GM12878 (cell line): ENCODE measurements around the gene XYLB. TPM values are rescaled to one million over a fixed set of nuclear protein-coding genes. Genes with fewer than 3 reads are reported as not detected.

ENCODE experiments used
- ATAC-seq: fragments of 200-7000 bp; cut with Tn5 transposase; 3 replicates; pipeline ENCODE4 v1.9.1; 2020; ENCODE audit warnings: mild to moderate bottlenecking, moderate library complexity
- BruUV-seq: library from RNA; stranded (reverse); fragments of 400-500 nt; replicated peaks from 2 replicates; lab custom pipeline; 2021; lab: Mats Ljungman, UMichigan
- CTCF ChIA-PET: fragments of 300-600 bp; sonication (Branson Sonifier 250); formaldehyde crosslinking; extraction: SDS; loops from one replicate; lab custom pipeline; 2021; ENCODE audit warnings: inconsistent platforms; lab: Yijun Ruan, JAX
- POLR2A ChIA-PET: fragments of 350-600 bp; formaldehyde crosslinking; extraction: SDS; loops from one replicate; lab custom pipeline; 2021; ENCODE audit warnings: inconsistent platforms; lab: Charles Lee
- RAD21 ChIA-PET: fragments of 300-600 bp; sonication (Branson Sonifier 250); formaldehyde crosslinking; loops from one replicate; lab custom pipeline; 2023; ENCODE audit warnings: antibody characterized with exemption; ENCODE audit not compliant: unreplicated experiment; lab: Charles Lee
- SMC1A ChIA-PET: fragments of 300-600 bp; sonication (Branson Sonifier 250); formaldehyde crosslinking; loops from one replicate; lab custom pipeline; 2023; ENCODE audit not compliant: unreplicated experiment, uncharacterized antibody; lab: Charles Lee
- DNase-seq: peaks from one replicate; pipeline ENCODE4 v3.0.0-alpha.2; 2011; ENCODE audit warnings: low read depth, low spot score
- FAIRE-seq: peaks from 3 replicates; lab custom pipeline; 2011; peaks lifted over from hg19 to GRCh38; lab: Jason Lieb, UNC
- H2AFZ ChIP-seq: 2 replicates; pipeline ENCODE4 v1.6.0; 2011; ENCODE audit warnings: low read depth, low read length, control low read depth; ENCODE audit not compliant: control insufficient read depth
- H3K27ac ChIP-seq: 2 replicates; pipeline ENCODE4 v1.5.1; 2011; ENCODE audit warnings: control low read depth; ENCODE audit not compliant: control insufficient read depth, insufficient read depth
- H3K27me3 ChIP-seq, 2 experiments: replicated peaks in 1 of 2; 2 replicates each; pipeline versions ENCODE4 v1.6.0 to v1.6.1; 2011; ENCODE audit warnings: low read length in 1 of 2; ENCODE audit not compliant: control insufficient read depth in 2 of 2, insufficient read depth in 2 of 2
- H3K36me3 ChIP-seq, 2 experiments: 2 replicates each; pipeline ENCODE4 v1.5.1; 2011; ENCODE audit warnings: low read length in 1 of 2; ENCODE audit not compliant: control insufficient read depth in 2 of 2, insufficient read depth in 2 of 2
- H3K4me1 ChIP-seq: 2 replicates; pipeline ENCODE4 v1.6.1; 2011; ENCODE audit warnings: mild to moderate bottlenecking, low read length, moderate library complexity, mixed read lengths; ENCODE audit not compliant: control insufficient read depth, insufficient read depth
- H3K4me2 ChIP-seq: 2 replicates; pipeline ENCODE4 v1.6.0; 2011; ENCODE audit warnings: control low read depth; ENCODE audit not compliant: control insufficient read depth, insufficient read depth
- H3K4me3 ChIP-seq: fragments of 200-600 bp; sonication (generic); 2 replicates; pipeline ENCODE4 v1.5.1; 2016
- H3K79me2 ChIP-seq: 2 replicates; pipeline ENCODE4 v1.6.0; 2011; ENCODE audit warnings: low read length; ENCODE audit not compliant: control insufficient read depth, insufficient read depth
- H3K9ac ChIP-seq: 2 replicates; pipeline ENCODE4 v1.8.0; 2011; ENCODE audit warnings: low read length, control low read depth, mixed read lengths; ENCODE audit not compliant: control insufficient read depth, insufficient read depth
- H3K9me3 ChIP-seq: replicated peaks from 3 replicates; pipeline ENCODE4 v1.5.1; 2011; ENCODE audit warnings: mild to moderate bottlenecking, low read length; ENCODE audit not compliant: control insufficient read depth, insufficient read depth
- H4K20me1 ChIP-seq: 2 replicates; pipeline ENCODE4 v1.6.0; 2011; ENCODE audit not compliant: control insufficient read depth, insufficient read depth
- RELA ChIP-seq: fragments of 450-650 bp; IDR thresholded peaks from 2 replicates; pipeline ENCODE4 v1.8.0; 2014; ENCODE audit warnings: borderline replicate concordance; ENCODE audit not compliant: partially characterized antibody
- ZBED1 ChIP-seq: IDR thresholded peaks from 2 replicates; pipeline ENCODE4 v1.6.1; 2016; ENCODE audit warnings: borderline replicate concordance
- WGBS: methylation state at CpG from one replicate; pipeline ENCODE4 v1.1.6; 2016; ENCODE audit warnings: low lambda C conversion rate; ENCODE audit not compliant: insufficient replicate concordance, insufficient coverage; ENCODE audit errors: missing lambda C conversion rate; 5-methylcytosine and 5-hydroxymethylcytosine counted together
- in situ Hi-C: fragments of 300-500 bp; cut with MboI; formaldehyde crosslinking; loops from 9 replicates; pipeline ENCODE4 v1.14.3; 2018; ENCODE audit warnings: mixed read lengths
- intact Hi-C: fragments of 100-400 bp; cut with micrococcal nuclease; formaldehyde crosslinking; loops from one replicate; pipeline ENCODE4 v1.14.2; 2022; ENCODE audit not compliant: unreplicated experiment
- polyA plus RNA-seq, 11 experiments: library from polyadenylated mRNA; depleted of rRNA in 4 of 11; unstranded in 6 of 11; stranded (reverse) in 5 of 11; fragments of >200 nt; fragmentation: Nextera tagmentation in 4 of 11; fragmentation: Illumina TruSeq in 1 of 11; extraction: Ambion mirVana in 4 of 11; extraction: Trizol in 1 of 11; gene quantifications; 1 replicate in 1 of 11; 2 replicates in 10 of 11; pipeline versions ENCODE4 v1.2.1 to v1.2.3, GENCODE V29; 2011 to 2016; ENCODE audit warnings: inconsistent platforms in 2 of 11, missing spikeins in 2 of 11, low read depth in 1 of 11
- total RNA-seq, 4 experiments: library from RNA; depleted of rRNA in 3 of 4; stranded (reverse); fragments of >200 nt in 3 of 4; fragmentation: Illumina TruSeq in 1 of 4; extraction: Trizol in 1 of 4; gene quantifications; 2 replicates each; pipeline versions ENCODE4 v1.2.1 to v1.2.3, GENCODE V29; 2013 to 2021
- TF ChIP-seq, protein P1 (sequence below): fragments of 450-650 bp; IDR thresholded peaks from 2 replicates; pipeline ENCODE4 v1.6.1; 2017; ENCODE audit warnings: mild to moderate bottlenecking, moderate library complexity

Gene XYLB
- total and polyA plus RNA-seq, 10 of the 15 experiments (the other 5 are each of a cell fraction or from before 2014, with no cell fraction given): 0.60 to 6.1 (median 3.5) TPM

DNA sequence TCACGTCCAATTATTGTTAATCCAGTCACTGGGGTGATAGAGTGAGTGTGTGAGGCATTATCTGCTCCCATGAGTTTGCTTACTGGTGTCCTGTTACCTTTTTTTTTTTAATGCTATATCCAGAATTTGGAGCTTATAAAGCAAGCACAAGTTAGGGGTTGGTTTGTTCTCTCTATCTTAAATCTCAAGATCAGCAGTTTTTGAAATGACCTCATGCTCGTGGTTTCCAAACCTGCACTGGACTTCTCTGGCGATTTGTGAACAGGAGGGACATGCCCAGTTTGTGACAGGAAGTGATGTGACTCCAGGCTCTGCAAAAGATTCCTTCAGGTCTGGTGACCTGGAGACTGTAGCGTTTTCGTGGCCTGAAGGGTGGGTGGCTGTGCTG, 25.6 kb downstream of the XYLB start:
- WGBS: 80% methylated on average over 5 of the region's 5 CpGs
- ChIA-PET POLR2A (no interaction called here), RAD21 (no interaction called here), SMC1A (no interaction called here), CTCF (interaction anchor here (0.7 kb wide), 1 partner anchor 139 kb away, joined by 3 read pairs; no protein-coding TSS in a partner anchor)
- BruUV-seq: no TSS peak
- Histone ChIP-seq H3K4me3 (no peak overlapping the region), H3K9ac (no peak overlapping the region), H3K27ac (no peak overlapping the region), H3K27me3 (no peaks in the 10 kb centered on the region), H3K4me1 (peaks cover 3% of the 10 kb centered on the region; the same call in 1 of the 2 replicates), H2AFZ (no peak overlapping the region), H3K4me2 (no peak overlapping the region), H3K79me2 (no peaks in the 10 kb centered on the region), H3K36me3 (peaks cover 0 to 2% of the 10 kb centered on the region in 2 experiments; a peak in 2 of 4 replicates), H4K20me1 (no peaks in the 10 kb centered on the region), H3K9me3 (no peaks in the 10 kb centered on the region)
- intact Hi-C loops (no loop called here), in situ Hi-C loops (no loop called here)
- ATAC-seq: no peak
- FAIRE-seq: no peak
- TF ChIP-seq RELA (no peak), ZBED1 (no peak)
- TF ChIP-seq, protein P1, sequence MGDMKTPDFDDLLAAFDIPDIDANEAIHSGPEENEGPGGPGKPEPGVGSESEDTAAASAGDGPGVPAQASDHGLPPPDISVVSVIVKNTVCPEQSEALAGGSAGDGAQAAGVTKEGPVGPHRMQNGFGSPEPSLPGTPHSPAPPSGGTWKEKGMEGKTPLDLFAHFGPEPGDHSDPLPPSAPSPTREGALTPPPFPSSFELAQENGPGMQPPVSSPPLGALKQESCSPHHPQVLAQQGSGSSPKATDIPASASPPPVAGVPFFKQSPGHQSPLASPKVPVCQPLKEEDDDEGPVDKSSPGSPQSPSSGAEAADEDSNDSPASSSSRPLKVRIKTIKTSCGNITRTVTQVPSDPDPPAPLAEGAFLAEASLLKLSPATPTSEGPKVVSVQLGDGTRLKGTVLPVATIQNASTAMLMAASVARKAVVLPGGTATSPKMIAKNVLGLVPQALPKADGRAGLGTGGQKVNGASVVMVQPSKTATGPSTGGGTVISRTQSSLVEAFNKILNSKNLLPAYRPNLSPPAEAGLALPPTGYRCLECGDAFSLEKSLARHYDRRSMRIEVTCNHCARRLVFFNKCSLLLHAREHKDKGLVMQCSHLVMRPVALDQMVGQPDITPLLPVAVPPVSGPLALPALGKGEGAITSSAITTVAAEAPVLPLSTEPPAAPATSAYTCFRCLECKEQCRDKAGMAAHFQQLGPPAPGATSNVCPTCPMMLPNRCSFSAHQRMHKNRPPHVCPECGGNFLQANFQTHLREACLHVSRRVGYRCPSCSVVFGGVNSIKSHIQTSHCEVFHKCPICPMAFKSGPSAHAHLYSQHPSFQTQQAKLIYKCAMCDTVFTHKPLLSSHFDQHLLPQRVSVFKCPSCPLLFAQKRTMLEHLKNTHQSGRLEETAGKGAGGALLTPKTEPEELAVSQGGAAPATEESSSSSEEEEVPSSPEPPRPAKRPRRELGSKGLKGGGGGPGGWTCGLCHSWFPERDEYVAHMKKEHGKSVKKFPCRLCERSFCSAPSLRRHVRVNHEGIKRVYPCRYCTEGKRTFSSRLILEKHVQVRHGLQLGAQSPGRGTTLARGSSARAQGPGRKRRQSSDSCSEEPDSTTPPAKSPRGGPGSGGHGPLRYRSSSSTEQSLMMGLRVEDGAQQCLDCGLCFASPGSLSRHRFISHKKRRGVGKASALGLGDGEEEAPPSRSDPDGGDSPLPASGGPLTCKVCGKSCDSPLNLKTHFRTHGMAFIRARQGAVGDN: no peak
- no peak for DNase-seq
